Measurements from ENCODE around the gene CEP85L.

The CEP85L gene

GRCh38 chr6:118651282-118652050, at the start of gene CEP85L:
Gene CEP85L (minus strand): TSS chr6:118651591. CDS start chr6:118651269, 322 bp downstream.
- no peaks in the 10 kb centered on the region for H3K27me3 ChIP-seq (ENCODE audit: insufficient read depth, low read length, poor library complexity)
- H3K79me2 ChIP-seq (ENCODE audit: insufficient read depth, low read length) = peaks cover 82% of the 10 kb centered on the region
- H3K4me2 ChIP-seq (ENCODE audit: insufficient read depth, low read length) = peak within 1 kb of the TSS; percentile 78
- ATAC-seq (ENCODE audit: insufficient read depth, low read depth) (peak; percentile 84), DNase-seq (peak; percentile 94)
- TF ChIP-seq CTCF (IDR thresholded peaks at IDR 0.05; ENCODE audit: borderline replicate concordance, extremely low read depth, low read length, poor library complexity, severe bottlenecking) (no peak), EZH2 (IDR thresholded peaks at IDR 0.05; ENCODE audit: borderline replicate concordance, low read depth, low read length, severe bottlenecking) (no peak)
- H3K27ac ChIP-seq (ENCODE audit: low read length) = peak within 1 kb of the TSS; percentile 94
- H3K9ac ChIP-seq (ENCODE audit: low read depth, low read length) = peak within 1 kb of the TSS; percentile 91
- H3K4me1 ChIP-seq (ENCODE audit: insufficient read depth, low read length) = peaks cover 45% of the 10 kb centered on the region
- H3K9me3 ChIP-seq (ENCODE audit: insufficient read depth, low read length, severe bottlenecking) = no peaks in the 10 kb centered on the region
- peaks cover 7% of the 10 kb centered on the region; the same call in 1 of the 2 replicates for H3K36me3 ChIP-seq (ENCODE audit: insufficient read depth, low read length)
- H3K4me3 ChIP-seq (ENCODE audit: low read depth in 1 of 2, low read length in 2 of 2) = peak within 1 kb of the TSS; percentile 60 to 70
- peaks cover 10% of the 10 kb centered on the region; the same call in 1 of the 2 replicates for H4K20me1 ChIP-seq (ENCODE audit: insufficient read depth, low read length)
- H2AFZ ChIP-seq (ENCODE audit: low read depth, low read length) = peak within 1 kb of the TSS; percentile 78

- H3K36me3 ChIP-seq (ENCODE audit: insufficient read depth, low read length) = peaks cover 15% of the 10 kb centered on the region
- no peak overlapping the region for H3K4me3 ChIP-seq (ENCODE audit: low read depth in 1 of 2, low read length in 2 of 2)
- H4K20me1 ChIP-seq (ENCODE audit: insufficient read depth, low read length) = peaks cover 3% of the 10 kb centered on the region; the same call in 1 of the 2 replicates
- no peaks in the 10 kb centered on the region for H3K9me3 ChIP-seq (ENCODE audit: insufficient read depth, low read length, severe bottlenecking)
- H3K27me3 ChIP-seq (ENCODE audit: insufficient read depth, low read length, poor library complexity) = no peaks in the 10 kb centered on the region
- no peak overlapping the region for H2AFZ ChIP-seq (ENCODE audit: low read depth, low read length)
- no peak for TF ChIP-seq CTCF (IDR thresholded peaks at IDR 0.05; ENCODE audit: borderline replicate concordance, extremely low read depth, low read length, poor library complexity, severe bottlenecking)
- no peak for TF ChIP-seq EZH2 (IDR thresholded peaks at IDR 0.05; ENCODE audit: borderline replicate concordance, low read depth, low read length, severe bottlenecking)
- H3K9ac ChIP-seq (ENCODE audit: low read depth, low read length) = no peak overlapping the region
- H3K4me2 ChIP-seq (ENCODE audit: insufficient read depth, low read length) = no peak overlapping the region
- no peak for ATAC-seq (ENCODE audit: insufficient read depth, low read depth)
- H3K4me1 ChIP-seq (ENCODE audit: insufficient read depth, low read length) = peaks cover 14% of the 10 kb centered on the region
- no peak for DNase-seq
- H3K27ac ChIP-seq (ENCODE audit: low read length) = 0 out of 2 replicates have a peak overlapping the region, but pooled peaks have one; percentile 2
- peaks cover 92% of the 10 kb centered on the region for H3K79me2 ChIP-seq (ENCODE audit: insufficient read depth, low read length)
These were observed 49.1 kb upstream of the CEP85L start for GRCh38 chr6:118700531-118700930.

- peaks cover 91% of the 10 kb centered on the region for H3K79me2 ChIP-seq (ENCODE audit: insufficient read depth, low read length)
- no peak for DNase-seq
- H3K36me3 ChIP-seq (ENCODE audit: insufficient read depth, low read length) = peaks cover 17% of the 10 kb centered on the region
- H3K4me3 ChIP-seq (ENCODE audit: low read depth in 1 of 2, low read length in 2 of 2) = no peak overlapping the region
- H2AFZ ChIP-seq (ENCODE audit: low read depth, low read length) = no peak overlapping the region
- no peaks in the 10 kb centered on the region for H3K9me3 ChIP-seq (ENCODE audit: insufficient read depth, low read length, severe bottlenecking)
- H3K27me3 ChIP-seq (ENCODE audit: insufficient read depth, low read length, poor library complexity) = no peaks in the 10 kb centered on the region
- peaks cover 7% of the 10 kb centered on the region for H4K20me1 ChIP-seq (ENCODE audit: insufficient read depth, low read length)
- H3K4me1 ChIP-seq (ENCODE audit: insufficient read depth, low read length) = no peaks in the 10 kb centered on the region
- H3K4me2 ChIP-seq (ENCODE audit: insufficient read depth, low read length) = no peak overlapping the region
- ATAC-seq (ENCODE audit: insufficient read depth, low read depth) = 0 out of 3 replicates have a peak, but pooled peaks have one; percentile 22
- no peak overlapping the region for H3K27ac ChIP-seq (ENCODE audit: low read length)
- no peak overlapping the region for H3K9ac ChIP-seq (ENCODE audit: low read depth, low read length)
- TF ChIP-seq CTCF (IDR thresholded peaks at IDR 0.05; ENCODE audit: borderline replicate concordance, extremely low read depth, low read length, poor library complexity, severe bottlenecking) (no peak), EZH2 (IDR thresholded peaks at IDR 0.05; ENCODE audit: borderline replicate concordance, low read depth, low read length, severe bottlenecking) (no peak)
These were observed 46.2 kb upstream of the CEP85L start for GRCh38 chr6:118697554-118697953.
